Activated naive CD4-positive, alpha-beta T cell treated with anti-CD3 and anti-CD28 coated beads for 36 hours (primary cell): Measurements from ENCODE around the gene FBXW10. TPM values are rescaled to one million over a fixed set of nuclear protein-coding genes. Genes with fewer than 3 reads are reported as not detected.
"Not testable (repeated sequence)": the region's sequence is repeated elsewhere in the genome, so short reads cannot be mapped to it uniquely, and the experiment has no call there.

Source experiments
- CTCF ChIA-PET: fragments of 350-600 bp; sonication (Branson Sonifier 250); formaldehyde crosslinking; loops from one replicate; lab custom pipeline; 2021; ENCODE audit warnings: antibody characterized with exemption; lab: Charles Lee
- DNase-seq: peaks from one replicate; pipeline ENCODE4 v3.0.0-alpha.2; 2020
- H3K27ac Mint-ChIP-seq: one replicate; pipeline ENCODE4 v1.8.0; 2021; ENCODE audit warnings: mild to moderate bottlenecking, mixed read lengths
- H3K27me3 Mint-ChIP-seq: one replicate; pipeline ENCODE4 v1.8.0; 2021; ENCODE audit warnings: low read depth, mixed read lengths
- H3K36me3 Mint-ChIP-seq: one replicate; pipeline ENCODE4 v1.8.0; 2021; ENCODE audit warnings: low read depth, mixed read lengths
- H3K4me1 Mint-ChIP-seq: one replicate; pipeline ENCODE4 v1.8.0; 2021; ENCODE audit warnings: low read depth, mixed read lengths
- H3K4me3 Mint-ChIP-seq: one replicate; pipeline ENCODE4 v1.8.0; 2021; ENCODE audit warnings: mild to moderate bottlenecking, moderate library complexity, mixed read lengths
- H3K9me3 Mint-ChIP-seq: one replicate; pipeline ENCODE4 v1.8.0; 2021; ENCODE audit warnings: mixed read lengths
- intact Hi-C: fragments of 100-400 bp; cut with micrococcal nuclease; formaldehyde crosslinking; loops from one replicate; pipeline ENCODE4 v1.15.1; 2023
- total RNA-seq, 2 experiments: library from RNA; stranded (reverse); gene quantifications; one replicate each; pipeline ENCODE4 v1.2.3, GENCODE V29; 2021

FBXW10 gene
- total RNA-seq, 2 experiments from 2014 or later: 0.10 TPM; not detected in 1

GRCh38 chr17:18816489-18817371 is 72.9 kb downstream of the FBXW10 start:
- CTCF ChIA-PET: interaction anchor here (0.6 to 1.2 kb wide), 3 partner anchors 146 to 208 kb away, joined by 3 to 4 read pairs (median 3); no protein-coding TSS in a partner anchor
- H3K27me3 Mint-ChIP-seq: not testable (repeated sequence)
- H3K4me1 Mint-ChIP-seq: peaks cover 12% of the 10 kb centered on the region

GRCh38 chr17:18821430-18821829 is 77.6 kb downstream of the FBXW10 start:
- peaks cover 12% of the 10 kb centered on the region for H3K4me1 Mint-ChIP-seq
- H3K4me3 Mint-ChIP-seq, DNase-seq, intact Hi-C loops, H3K27me3 Mint-ChIP-seq, H3K9me3 Mint-ChIP-seq, H3K27ac Mint-ChIP-seq, H3K36me3 Mint-ChIP-seq: not testable (repeated sequence)
- CTCF ChIA-PET: interaction anchor here (0.7 to 1.7 kb wide), 2 partner anchors 121 to 139 kb away, joined by 3 to 4 read pairs; no protein-coding TSS in a partner anchor

More at GRCh38 chr17:18816489-18817371, 72.9 kb downstream of the FBXW10 start:
- H3K4me3 Mint-ChIP-seq, intact Hi-C loops, H3K27ac Mint-ChIP-seq, H3K36me3 Mint-ChIP-seq, H3K9me3 Mint-ChIP-seq: not testable (repeated sequence)
- DNase-seq: peak; percentile 58

GRCh38 chr17:18827613-18828012 is 83.8 kb downstream of the FBXW10 start:
- H3K4me1 Mint-ChIP-seq, H3K9me3 Mint-ChIP-seq, H3K4me3 Mint-ChIP-seq, H3K27me3 Mint-ChIP-seq, CTCF ChIA-PET, DNase-seq, intact Hi-C loops, H3K27ac Mint-ChIP-seq, H3K36me3 Mint-ChIP-seq: not testable (repeated sequence)

Other genes with a start within 250 kb of the FBXW10 start
- not detected for gene TBC1D28, start 99.7 kb upstream of the FBXW10 start, total RNA-seq
- gene FOXO3B, start 61.7 kb upstream of the FBXW10 start, total RNA-seq: 1 to 10 TPM; 2.0 to 2.2 TPM
- 10 to 100 TPM; 19.3 to 24.4 TPM for gene TVP23B, start 37.1 kb downstream of the FBXW10 start, total RNA-seq
- gene PRPSAP2, start 114.1 kb downstream of the FBXW10 start, total RNA-seq: 10 to 100 TPM; 31.1 to 33.7 TPM
- gene SLC5A10, start 208.1 kb downstream of the FBXW10 start, total RNA-seq: not detected